PC-3 (cell line): ENCODE data around the gene TIMP3. TPM values are rescaled to one million over a fixed set of nuclear protein-coding genes. Genes with fewer than 3 reads are reported as not detected.

Experiments
- ATAC-seq: fragments of 200-7000 bp; cut with Tn5 transposase; 2 replicates; pipeline ENCODE4 v1.9.1; 2020; ENCODE audit warnings: mild to moderate bottlenecking, moderate library complexity
- BruUV-seq: library from RNA; stranded (reverse); fragments of 400-500 nt; replicated peaks from 2 replicates; lab custom pipeline; 2021; lab: Mats Ljungman, UMichigan
- CTCF ChIA-PET: fragments of 300-600 bp; sonication (Branson Sonifier 250); formaldehyde crosslinking; loops from one replicate; lab custom pipeline; 2022; ENCODE audit warnings: antibody characterized with exemption; lab: Charles Lee
- POLR2A ChIA-PET: fragments of 300-600 bp; sonication (Branson Sonifier 250); formaldehyde crosslinking; loops from one replicate; lab custom pipeline; 2022; ENCODE audit warnings: antibody characterized with exemption; ENCODE audit not compliant: unreplicated experiment; lab: Charles Lee
- DNase-seq: peaks from one replicate; pipeline ENCODE4 v3.0.0-alpha.2; 2015
- H2AFZ ChIP-seq: fragments of 300-600 bp; sonication (generic); 2 replicates; pipeline ENCODE4 v1.6.0; 2016; ENCODE audit warnings: antibody characterized with exemption, low read length
- H3F3A ChIP-seq: fragments of 300-600 bp; sonication (generic); one replicate; pipeline ENCODE4 v1.6.0; 2017; ENCODE audit warnings: antibody characterized with exemption, low read length, control low read depth, mild to moderate bottlenecking; ENCODE audit not compliant: unreplicated experiment
- H3K27ac ChIP-seq: fragments of 300-600 bp; sonication (generic); 2 replicates; pipeline ENCODE4 v1.5.1; 2016; ENCODE audit warnings: mild to moderate bottlenecking, low read length
- H3K27me3 ChIP-seq: fragments of 300-600 bp; sonication (generic); 2 replicates; pipeline ENCODE4 v1.6.1; 2016; ENCODE audit warnings: low read length, mixed read lengths
- H3K36me3 ChIP-seq: fragments of 300-600 bp; sonication (generic); 2 replicates; pipeline ENCODE4 v1.6.1; 2016; ENCODE audit warnings: low read depth, mixed run types, low read length, mixed read lengths
- H3K4me1 ChIP-seq: fragments of 300-600 bp; sonication (generic); 2 replicates; pipeline ENCODE4 v1.5.1; 2016; ENCODE audit warnings: low read length; ENCODE audit not compliant: insufficient read depth
- H3K4me2 ChIP-seq: fragments of 300-600 bp; sonication (generic); 2 replicates; pipeline ENCODE4 v1.6.0; 2016; ENCODE audit warnings: low read length
- H3K4me3 ChIP-seq: fragments of 300-600 bp; sonication (generic); 2 replicates; pipeline ENCODE4 v1.5.1; 2016; ENCODE audit warnings: mild to moderate bottlenecking, low read length, mixed read lengths
- H3K79me2 ChIP-seq: fragments of 300-600 bp; sonication (generic); 2 replicates; pipeline ENCODE4 v1.6.1; 2017; ENCODE audit warnings: low read length, mixed read lengths
- H3K9ac ChIP-seq: fragments of 300-600 bp; sonication (generic); 2 replicates; pipeline ENCODE4 v1.6.0; 2016; ENCODE audit warnings: mild to moderate bottlenecking, low read length
- H3K9me2 ChIP-seq: fragments of 300-600 bp; sonication (generic); replicated peaks from 2 replicates; pipeline ENCODE4 v1.6.1; 2016; ENCODE audit warnings: mixed run types, low read length, mixed read lengths
- H3K9me3 ChIP-seq: fragments of 300-600 bp; sonication (generic); 2 replicates; pipeline ENCODE4 v1.6.1; 2016; ENCODE audit warnings: low read length, mixed read lengths
- H4K20me1 ChIP-seq: fragments of 300-600 bp; sonication (generic); 2 replicates; pipeline ENCODE4 v1.6.1; 2016; ENCODE audit warnings: low read length, mixed read lengths
- CTCF ChIP-seq: fragments of 300-600 bp; sonication (generic); conservative IDR thresholded peaks from 2 replicates; pipeline ENCODE4 v1.5.1; 2017; ENCODE audit warnings: antibody characterized with exemption, low read depth, mild to moderate bottlenecking, low read length
- EZH2 ChIP-seq: fragments of 300-600 bp; sonication (generic); IDR thresholded peaks from one replicate; pipeline ENCODE4 v1.6.1; 2017; ENCODE audit warnings: antibody characterized with exemption, mild to moderate bottlenecking, low read length; ENCODE audit not compliant: unreplicated experiment
- EZH2phosphoT487 ChIP-seq: fragments of 300-600 bp; sonication (generic); IDR thresholded peaks from 2 replicates; pipeline ENCODE4 v1.6.1; 2018; ENCODE audit warnings: mild to moderate bottlenecking, antibody characterized with exemption, low read length, borderline replicate concordance
- intact Hi-C: fragments of 100-400 bp; cut with micrococcal nuclease; formaldehyde crosslinking; loops from 2 replicates; pipeline ENCODE4 v1.9.0; 2023
- total RNA-seq: library from RNA; depleted of rRNA; stranded (reverse); fragments of >200 nt; gene quantifications from 2 replicates; pipeline ENCODE4 v1.2.3, GENCODE V29; 2014

TIMP3 gene
- total RNA-seq, 1 experiment from 2014 or later: not detected

DNA sequence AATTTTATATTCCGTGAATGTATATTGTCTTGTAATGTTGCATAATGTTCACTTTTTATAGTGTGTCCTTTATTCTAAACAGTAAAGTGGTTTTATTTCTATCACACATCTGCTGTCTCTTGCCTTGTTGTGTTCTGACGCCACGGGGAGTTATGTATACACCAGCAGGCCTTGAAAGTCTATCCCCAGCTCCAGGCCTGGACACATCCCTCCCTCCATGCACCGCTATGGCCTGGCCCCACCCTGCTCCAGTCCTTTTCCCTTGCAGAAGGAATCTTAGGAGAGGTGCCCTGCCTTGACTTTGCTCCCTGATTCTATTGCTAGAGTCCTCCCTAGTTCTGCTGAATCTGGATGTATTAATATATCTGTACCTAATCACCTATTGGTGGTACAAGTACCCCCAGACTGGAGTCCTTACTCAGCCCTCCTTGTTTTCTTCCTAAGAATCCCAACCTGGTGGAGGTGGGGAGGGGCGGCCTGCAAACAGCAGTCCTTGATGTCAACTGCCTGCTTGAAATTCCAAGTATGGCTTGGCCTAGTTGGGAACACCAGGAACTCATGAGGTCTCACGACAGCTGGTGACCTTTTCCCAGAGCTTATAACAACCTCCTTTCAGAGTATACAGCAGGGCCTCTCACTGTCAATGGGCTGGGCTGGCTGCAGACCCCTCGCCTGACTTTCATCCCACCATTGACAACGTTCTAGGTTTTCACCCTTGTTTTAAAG is 61.6 kb downstream of the TIMP3 start:
- TF ChIP-seq EZH2 (no peak), CTCF (no peak), EZH2phosphoT487 (no peak)
- H2AFZ ChIP-seq: no peak overlapping the region
- no peaks in the 10 kb centered on the region for H3K9me2 ChIP-seq
- no peaks in the 10 kb centered on the region for H3K79me2 ChIP-seq
- H3K36me3 ChIP-seq: no peaks in the 10 kb centered on the region
- H3K4me3 ChIP-seq: no peak overlapping the region
- BruUV-seq: no TSS peak
- no peaks in the 10 kb centered on the region for H3K27me3 ChIP-seq
- ATAC-seq: no peak
- intact Hi-C loops: no loop called here
- no peak overlapping the region for H3K4me2 ChIP-seq
- H3F3A ChIP-seq: no peaks in the 10 kb centered on the region
- no peak overlapping the region for H3K9ac ChIP-seq
- H3K27ac ChIP-seq: no peak overlapping the region
- H3K9me3 ChIP-seq: no peaks in the 10 kb centered on the region
- ChIA-PET POLR2A (no interaction called here), CTCF (no interaction called here)
- no peak for DNase-seq
- no peaks in the 10 kb centered on the region for H3K4me1 ChIP-seq
- no peaks in the 10 kb centered on the region for H4K20me1 ChIP-seq

DNA sequence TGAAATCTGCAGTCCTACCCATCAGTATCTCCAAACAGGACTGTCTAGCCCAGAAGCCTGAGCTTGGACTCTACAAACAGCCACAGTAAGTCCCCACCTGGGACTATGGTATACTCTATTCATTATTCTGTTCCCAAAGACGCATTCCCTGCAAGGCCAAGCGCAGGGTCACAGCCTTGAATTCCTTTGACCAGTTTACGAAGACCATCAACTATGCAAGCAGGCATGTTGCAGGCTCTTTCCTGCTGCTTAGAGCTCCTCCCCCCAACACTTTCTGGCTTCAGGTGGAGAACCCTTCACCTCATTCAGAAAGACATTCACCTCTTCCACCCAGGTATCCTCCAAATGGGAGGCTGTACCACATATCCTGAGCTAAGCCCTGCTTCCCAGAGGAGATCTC is 62.5 kb downstream of the TIMP3 start:
- H3K27me3 ChIP-seq: no peaks in the 10 kb centered on the region
- no peak for ATAC-seq
- CTCF ChIA-PET: no interaction called here

More for the DNA sequence above, 62.5 kb downstream of the TIMP3 start:
- BruUV-seq: no TSS peak
- Histone ChIP-seq H3K4me1 (no peaks in the 10 kb centered on the region), H3K9me3 (no peaks in the 10 kb centered on the region), H3K9ac (no peak overlapping the region), H2AFZ (no peak overlapping the region), H3F3A (no peaks in the 10 kb centered on the region), H4K20me1 (no peaks in the 10 kb centered on the region), H3K27ac (no peak overlapping the region), H3K4me2 (no peak overlapping the region), H3K36me3 (no peaks in the 10 kb centered on the region), H3K79me2 (no peaks in the 10 kb centered on the region), H3K9me2 (no peaks in the 10 kb centered on the region), H3K4me3 (no peak overlapping the region)
- DNase-seq: no peak
- TF ChIP-seq EZH2phosphoT487 (no peak), CTCF (no peak), EZH2 (no peak)
- intact Hi-C loops: no loop called here
- POLR2A ChIA-PET: no interaction called here
